Brain microvascular endothelial cell (primary cell): ENCODE data around the gene MBOAT2.

Source experiments
- DNase-seq: peaks from one replicate; pipeline ENCODE4 v3.0.0-alpha.2; 2020
- H3K27ac ChIP-seq: fragments of 250-450 bp; sonication (Bioruptor Pico); 2 replicates; pipeline ENCODE4 v1.5.1; 2020; ENCODE audit warnings: mild to moderate bottlenecking, moderate library complexity
- H3K27me3 ChIP-seq: fragments of 250-450 bp; sonication (Bioruptor Pico); replicated peaks from 2 replicates; pipeline ENCODE4 v1.5.1; 2020; ENCODE audit warnings: mild to moderate bottlenecking
- H3K36me3 ChIP-seq: fragments of 250-450 bp; sonication (Bioruptor Pico); replicated peaks from 2 replicates; pipeline ENCODE4 v1.5.1; 2020; ENCODE audit warnings: mild to moderate bottlenecking
- H3K4me3 ChIP-seq: 2 replicates; pipeline ENCODE4 v1.5.1; 2011; ENCODE audit warnings: low read depth, mild to moderate bottlenecking, control low read depth, low read length, moderate library complexity
- in situ Hi-C: cut with HindIII; loops from 2 replicates; pipeline ENCODE4 v1.10.0; 2017; ENCODE audit warnings: low sequenced_read_pairs, low pct_ligation_motif_present
- TF ChIP-seq, protein P1 (sequence below): IDR thresholded peaks from 2 replicates; pipeline ENCODE4 v1.5.1; 2011; ENCODE audit warnings: low read depth, mild to moderate bottlenecking, moderate library complexity, low read length, control low read depth, inconsistent platforms; ENCODE audit errors: missing control alignments

MBOAT2 gene

DNA sequence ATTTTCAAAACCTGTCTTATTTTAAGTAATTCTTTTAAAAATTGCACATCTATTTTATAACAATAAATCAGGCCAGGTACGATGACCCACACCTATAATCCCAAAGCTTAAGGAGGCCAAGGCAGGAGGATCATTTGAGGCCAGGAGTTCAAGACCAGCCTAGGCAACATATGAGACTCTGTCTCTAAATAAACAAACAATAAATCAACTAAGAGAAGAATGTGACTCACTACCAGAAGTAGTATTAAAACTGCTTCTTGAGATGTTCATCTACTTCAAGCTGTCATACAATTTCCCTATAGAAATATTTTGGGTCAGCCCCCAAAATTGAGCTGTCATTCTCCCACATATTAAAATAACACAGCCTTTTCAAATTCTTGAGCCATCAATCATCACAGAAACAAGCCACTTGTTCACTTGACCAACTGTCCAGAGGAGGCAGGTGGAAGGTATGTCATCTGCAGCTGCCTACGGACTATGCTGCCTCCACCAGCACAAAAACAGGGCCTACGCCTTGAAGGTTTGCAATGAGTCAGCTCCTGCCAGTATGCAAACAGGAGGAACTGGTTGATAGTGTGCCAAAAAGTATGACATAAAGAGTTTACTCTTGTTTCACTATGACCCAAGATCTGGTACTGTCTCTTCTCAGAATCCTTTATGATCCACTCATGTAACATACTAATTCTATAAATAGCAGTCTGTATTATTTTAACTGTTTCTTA, 199.7 kb downstream of the MBOAT2 start:
- Histone ChIP-seq H3K27me3 (no peaks in the 10 kb centered on the region), H3K36me3 (peaks cover 14% of the 10 kb centered on the region), H3K27ac (peak overlapping the region; percentile 36), H3K4me3 (no peak overlapping the region)
- DNase-seq = peak; percentile 90
- TF ChIP-seq, protein P1, sequence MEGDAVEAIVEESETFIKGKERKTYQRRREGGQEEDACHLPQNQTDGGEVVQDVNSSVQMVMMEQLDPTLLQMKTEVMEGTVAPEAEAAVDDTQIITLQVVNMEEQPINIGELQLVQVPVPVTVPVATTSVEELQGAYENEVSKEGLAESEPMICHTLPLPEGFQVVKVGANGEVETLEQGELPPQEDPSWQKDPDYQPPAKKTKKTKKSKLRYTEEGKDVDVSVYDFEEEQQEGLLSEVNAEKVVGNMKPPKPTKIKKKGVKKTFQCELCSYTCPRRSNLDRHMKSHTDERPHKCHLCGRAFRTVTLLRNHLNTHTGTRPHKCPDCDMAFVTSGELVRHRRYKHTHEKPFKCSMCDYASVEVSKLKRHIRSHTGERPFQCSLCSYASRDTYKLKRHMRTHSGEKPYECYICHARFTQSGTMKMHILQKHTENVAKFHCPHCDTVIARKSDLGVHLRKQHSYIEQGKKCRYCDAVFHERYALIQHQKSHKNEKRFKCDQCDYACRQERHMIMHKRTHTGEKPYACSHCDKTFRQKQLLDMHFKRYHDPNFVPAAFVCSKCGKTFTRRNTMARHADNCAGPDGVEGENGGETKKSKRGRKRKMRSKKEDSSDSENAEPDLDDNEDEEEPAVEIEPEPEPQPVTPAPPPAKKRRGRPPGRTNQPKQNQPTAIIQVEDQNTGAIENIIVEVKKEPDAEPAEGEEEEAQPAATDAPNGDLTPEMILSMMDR = peak; percentile 29
- in situ Hi-C loops = no loop called here

DNA sequence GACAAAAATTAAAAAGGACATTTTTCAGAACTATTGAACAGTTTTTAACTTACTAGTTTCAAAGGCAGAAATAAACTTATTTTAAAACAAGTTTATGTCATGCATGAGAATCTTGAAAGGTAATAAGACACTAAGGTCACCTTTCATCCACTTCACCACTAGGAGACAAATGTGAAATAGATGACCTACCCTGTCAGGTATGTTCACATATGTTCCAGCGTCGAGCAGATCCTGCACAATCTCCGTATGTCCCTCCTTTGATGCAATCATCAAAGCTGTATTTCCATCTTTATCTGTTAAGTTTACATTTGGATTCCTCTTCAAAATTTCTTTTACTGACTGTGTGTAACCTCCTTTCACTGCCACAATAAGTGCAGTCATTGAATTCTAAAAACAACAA, 200.7 kb downstream of the MBOAT2 start:
- Histone ChIP-seq H3K27ac (no peak overlapping the region), H3K36me3 (peaks cover 14% of the 10 kb centered on the region), H3K27me3 (no peaks in the 10 kb centered on the region), H3K4me3 (no peak overlapping the region)
- TF ChIP-seq, protein P1 = no peak
- in situ Hi-C loops = no loop called here
- no peak for DNase-seq
